ENCODE results near the gene SFT2D3.

- TF ChIP-seq, protein P1, sequence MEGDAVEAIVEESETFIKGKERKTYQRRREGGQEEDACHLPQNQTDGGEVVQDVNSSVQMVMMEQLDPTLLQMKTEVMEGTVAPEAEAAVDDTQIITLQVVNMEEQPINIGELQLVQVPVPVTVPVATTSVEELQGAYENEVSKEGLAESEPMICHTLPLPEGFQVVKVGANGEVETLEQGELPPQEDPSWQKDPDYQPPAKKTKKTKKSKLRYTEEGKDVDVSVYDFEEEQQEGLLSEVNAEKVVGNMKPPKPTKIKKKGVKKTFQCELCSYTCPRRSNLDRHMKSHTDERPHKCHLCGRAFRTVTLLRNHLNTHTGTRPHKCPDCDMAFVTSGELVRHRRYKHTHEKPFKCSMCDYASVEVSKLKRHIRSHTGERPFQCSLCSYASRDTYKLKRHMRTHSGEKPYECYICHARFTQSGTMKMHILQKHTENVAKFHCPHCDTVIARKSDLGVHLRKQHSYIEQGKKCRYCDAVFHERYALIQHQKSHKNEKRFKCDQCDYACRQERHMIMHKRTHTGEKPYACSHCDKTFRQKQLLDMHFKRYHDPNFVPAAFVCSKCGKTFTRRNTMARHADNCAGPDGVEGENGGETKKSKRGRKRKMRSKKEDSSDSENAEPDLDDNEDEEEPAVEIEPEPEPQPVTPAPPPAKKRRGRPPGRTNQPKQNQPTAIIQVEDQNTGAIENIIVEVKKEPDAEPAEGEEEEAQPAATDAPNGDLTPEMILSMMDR (IDR thresholded peaks at IDR 0.05 in 2 of 3, conservative IDR thresholded peaks at IDR 0.05 in 1 of 3; ENCODE audit: borderline replicate concordance in 1 of 3, insufficient read depth in 1 of 3, low read depth in 2 of 3, low read length in 2 of 3): no peak
- TF ChIP-seq REST (IDR thresholded peaks at IDR 0.05; ENCODE audit: low read depth) (no peak), ZFX (IDR thresholded peaks at IDR 0.05) (no peak), EZH2 (IDR thresholded peaks at IDR 0.05) (no peak), CEBPB (IDR thresholded peaks at IDR 0.05; ENCODE audit: low read depth) (no peak), POLR2AphosphoS5 (IDR thresholded peaks at IDR 0.05; ENCODE audit: low read depth, low read length) (no peak), ZNF274 (IDR thresholded peaks at IDR 0.05; ENCODE audit: low read depth, low read length) (no peak), SRF (IDR thresholded peaks at IDR 0.05; ENCODE audit: low read depth) (no peak), POLR2A (IDR thresholded peaks at IDR 0.05; ENCODE audit: borderline replicate concordance, extremely low read depth, insufficient read depth, insufficient read length) (no peak)
These were observed 52.9 kb downstream of the SFT2D3 start for GRCh38 chr2:127754186-127754585.

All from HCT116 (cell line).